GM21619 (cell line): ENCODE measurements around the gene DNAH3.
"Not testable (repeated sequence)": the region's sequence is repeated elsewhere in the genome, so short reads cannot be mapped to it uniquely, and the experiment has no call there.

Experiments used
- ATAC-seq: cut with Tn5 transposase; IDR thresholded peaks from one replicate; pipeline ENCODE4 v1.9.1; 2021; ENCODE audit not compliant: unreplicated experiment

Gene DNAH3

DNA sequence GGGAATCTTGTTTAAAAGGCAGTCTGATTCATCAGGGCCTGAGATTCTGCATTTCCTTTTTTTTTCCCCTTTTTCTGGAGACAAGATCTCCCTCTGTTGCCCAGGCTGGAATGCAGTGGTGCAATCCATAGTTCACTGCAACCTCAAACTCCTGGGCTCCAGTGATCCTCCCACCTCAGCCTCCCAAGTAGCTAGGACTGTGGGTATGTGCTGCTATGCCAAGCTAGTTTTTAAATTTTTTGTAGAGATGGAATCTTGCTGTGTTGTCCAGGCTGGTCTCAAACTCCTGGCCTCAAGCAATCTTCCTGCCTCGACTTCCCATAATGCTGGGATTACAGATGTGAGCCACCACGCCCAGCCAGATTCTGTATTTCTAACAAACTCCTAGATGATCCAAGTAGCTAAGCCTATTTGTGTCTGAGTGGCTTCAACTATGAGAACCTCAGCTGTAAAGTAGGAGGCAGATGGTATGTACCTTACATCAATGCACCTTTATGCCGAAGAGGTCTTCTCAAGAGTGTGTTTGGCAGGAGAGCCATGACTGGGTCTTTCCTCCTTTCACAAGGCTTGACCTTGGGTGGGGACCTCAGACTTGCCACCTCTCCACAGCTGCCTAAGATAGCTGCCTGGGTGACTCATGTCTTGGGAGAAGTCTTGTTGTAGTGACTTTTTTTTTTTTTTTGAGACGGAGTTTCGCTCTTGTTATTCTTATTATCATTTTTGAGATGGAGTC is 18.8 kb upstream of the DNAH3 start:
- no peak for ATAC-seq

DNA sequence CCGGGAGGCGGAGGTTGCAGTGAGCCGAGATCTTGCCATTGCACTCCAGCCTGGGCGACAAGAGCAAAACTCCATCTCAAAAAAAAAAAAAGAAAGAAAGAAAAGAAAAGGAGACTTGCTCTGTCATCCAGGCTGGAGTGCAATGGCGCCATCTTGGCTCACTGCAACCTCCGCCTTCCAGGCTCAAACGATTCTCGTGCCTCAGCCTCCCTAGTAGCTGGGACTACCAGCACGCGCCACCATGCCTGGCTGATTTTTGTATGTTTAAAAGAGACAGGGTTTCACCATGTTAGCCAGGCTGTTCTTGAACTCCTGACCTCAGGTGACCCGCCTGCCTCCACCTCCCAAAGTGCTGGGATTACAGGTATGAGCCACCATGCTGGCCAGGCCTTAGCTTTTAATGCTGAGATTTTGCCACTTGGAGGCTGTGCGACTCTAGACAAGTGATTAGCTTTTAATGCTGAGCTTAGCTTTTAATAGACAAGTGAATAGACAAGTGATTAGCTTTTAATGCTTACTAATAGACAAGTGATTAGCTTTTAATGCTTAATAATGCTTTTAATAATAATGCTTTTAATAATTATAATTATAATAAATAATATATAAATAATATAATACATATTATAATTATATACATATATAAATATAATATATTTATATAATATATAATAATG is 17.4 kb upstream of the DNAH3 start:
- no peak for ATAC-seq

DNA sequence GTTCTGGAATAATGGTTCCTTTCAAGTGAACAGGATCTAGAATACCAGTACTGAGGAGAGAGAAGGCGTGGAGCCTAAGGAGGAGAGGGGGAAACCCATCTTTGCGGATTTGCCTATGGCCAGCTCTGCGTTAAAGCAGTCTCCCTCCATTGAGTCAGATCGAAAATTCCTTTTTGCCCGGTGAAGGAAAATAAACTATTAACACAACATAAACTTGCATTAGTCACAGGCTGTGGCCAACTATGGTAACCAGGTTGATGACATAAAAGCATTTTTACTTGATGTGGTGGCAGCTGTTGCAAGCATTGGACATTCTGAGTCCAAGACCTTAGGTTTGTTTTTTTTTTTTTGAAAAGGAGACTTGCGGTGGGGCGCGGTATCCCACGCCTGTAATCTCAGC is 16.7 kb upstream of the DNAH3 start:
- ATAC-seq, result no peak

DNA sequence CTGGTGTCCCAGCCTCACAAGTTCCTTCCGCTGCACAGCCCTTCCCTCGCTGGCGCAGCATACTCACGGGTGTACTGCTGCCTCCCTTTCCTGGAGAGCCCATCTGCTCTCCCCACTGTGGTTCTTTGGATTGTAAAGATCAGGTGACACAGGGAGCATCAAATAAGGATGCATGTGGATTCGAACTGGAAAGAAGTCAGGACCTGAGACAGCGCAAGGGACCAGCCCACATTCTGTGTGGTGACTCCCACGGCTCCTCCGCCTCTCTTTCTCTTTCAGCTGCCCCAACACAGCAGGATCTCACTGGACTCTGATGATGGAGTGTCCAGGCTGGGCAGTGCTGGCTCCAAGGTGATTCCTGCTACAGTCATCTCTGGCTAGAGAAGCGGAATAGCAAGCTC is 15.9 kb upstream of the DNAH3 start:
- ATAC-seq, result no peak

DNA sequence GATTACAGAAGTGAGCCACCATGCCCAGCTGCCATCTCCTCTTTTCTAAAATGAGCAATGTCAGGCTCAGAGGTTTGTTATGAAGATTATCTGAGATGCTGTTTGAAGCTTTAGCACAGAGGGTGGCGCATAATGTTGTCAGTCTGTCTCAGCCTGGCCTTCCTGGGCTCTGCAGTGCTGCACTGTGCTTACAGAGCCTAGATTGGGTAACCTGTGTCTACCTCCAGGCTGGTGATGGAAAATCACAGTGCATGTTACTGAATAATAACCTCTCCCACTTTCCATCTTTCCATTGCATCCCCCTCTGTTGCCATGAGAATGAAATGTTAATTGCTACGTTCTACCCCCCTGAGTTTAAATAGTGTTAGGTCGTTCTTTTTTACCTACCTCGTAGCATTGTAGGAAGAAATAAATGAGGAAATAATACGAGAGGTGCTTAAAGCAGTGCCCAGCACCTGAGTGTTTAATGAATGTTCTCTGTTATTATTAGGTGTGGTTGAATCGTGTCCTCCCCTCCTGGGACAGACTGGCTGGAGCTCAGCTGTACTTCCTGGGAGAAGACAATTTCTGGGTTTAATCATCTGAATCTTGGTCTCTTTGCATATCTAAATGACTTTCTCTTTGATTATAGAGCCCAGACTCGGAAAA is 14.0 kb upstream of the DNAH3 start:
- ATAC-seq, result no peak

DNA sequence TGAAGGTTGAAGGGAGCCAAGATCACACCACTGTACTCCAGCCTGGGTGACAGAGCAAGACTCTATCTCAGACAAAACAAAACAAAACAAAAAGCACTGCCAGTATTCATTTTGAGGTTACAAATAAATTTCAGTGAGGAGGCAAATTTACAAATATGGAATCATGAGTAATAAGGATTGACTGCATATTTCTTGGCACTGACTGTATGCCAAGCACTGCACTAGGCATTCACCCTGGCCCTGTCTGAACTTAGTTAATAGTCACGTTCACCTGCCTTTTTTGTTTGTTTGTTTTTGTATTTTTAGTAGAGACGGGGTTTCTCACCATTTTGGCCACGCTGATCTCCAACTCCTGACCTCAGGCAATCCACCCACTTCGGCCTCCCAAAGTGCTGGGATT is 12.9 kb upstream of the DNAH3 start:
- no peak for ATAC-seq

DNA sequence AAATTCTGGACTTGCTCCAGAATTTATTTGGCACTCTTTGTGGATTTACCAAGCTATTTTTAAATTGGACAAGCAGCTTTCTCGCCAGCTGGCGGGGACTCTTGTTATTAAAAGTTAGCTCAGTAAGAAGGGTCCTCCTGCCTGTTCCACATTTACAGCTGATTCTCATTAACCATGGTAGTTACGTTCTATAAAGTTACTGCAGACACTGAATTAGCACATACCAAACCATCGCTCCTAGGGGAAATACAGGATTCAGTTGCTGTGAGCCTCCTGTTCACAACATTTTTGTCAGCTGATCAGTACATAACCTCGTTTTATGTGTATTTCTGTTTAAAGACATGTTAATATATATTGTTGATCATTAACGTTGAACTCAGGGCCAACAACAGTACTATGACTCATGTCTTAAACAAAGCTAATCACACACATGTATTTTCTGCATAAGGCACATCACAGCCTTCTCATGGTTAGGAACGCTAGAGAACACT is 12.1 kb upstream of the DNAH3 start:
- no peak for ATAC-seq

DNA sequence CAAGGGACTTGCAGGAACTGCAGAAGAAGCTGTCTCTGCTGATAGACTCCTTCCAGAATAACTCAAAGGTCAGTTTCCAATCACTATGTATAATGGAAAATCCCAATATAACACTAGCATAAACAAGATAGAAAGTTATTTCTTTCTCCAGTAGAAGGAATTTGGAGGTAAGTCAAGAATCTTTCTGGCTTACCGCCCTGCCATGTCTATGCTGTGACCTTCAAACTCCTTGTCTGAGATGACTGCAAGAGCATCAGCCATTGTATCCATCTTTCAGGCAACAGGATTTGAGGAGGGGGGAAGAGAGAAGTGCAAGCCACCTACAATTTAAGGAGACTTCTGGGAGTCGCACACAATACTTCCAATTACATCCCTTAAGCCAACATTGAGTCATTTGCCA is 10.6 kb upstream of the DNAH3 start:
- no peak for ATAC-seq

DNA sequence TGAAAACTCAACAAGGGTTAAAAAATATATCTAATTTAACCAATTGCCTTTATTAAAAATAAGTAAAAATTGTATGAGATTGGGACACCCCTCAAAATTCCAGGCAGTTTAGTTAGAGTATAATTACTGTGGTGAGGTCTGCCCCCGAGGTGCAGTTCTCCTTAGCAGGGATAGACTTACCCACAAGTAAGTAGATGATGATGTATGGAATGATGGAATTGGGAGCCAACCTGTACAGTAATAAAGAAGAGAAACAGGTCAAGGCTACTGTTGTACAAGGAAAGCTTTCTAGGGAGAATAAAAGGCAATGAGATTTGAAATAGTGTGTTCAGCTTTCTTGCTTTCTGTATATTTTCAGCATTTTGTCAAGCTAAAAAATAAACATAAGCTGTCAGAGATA is 9.6 kb upstream of the DNAH3 start:
- no peak for ATAC-seq

DNA sequence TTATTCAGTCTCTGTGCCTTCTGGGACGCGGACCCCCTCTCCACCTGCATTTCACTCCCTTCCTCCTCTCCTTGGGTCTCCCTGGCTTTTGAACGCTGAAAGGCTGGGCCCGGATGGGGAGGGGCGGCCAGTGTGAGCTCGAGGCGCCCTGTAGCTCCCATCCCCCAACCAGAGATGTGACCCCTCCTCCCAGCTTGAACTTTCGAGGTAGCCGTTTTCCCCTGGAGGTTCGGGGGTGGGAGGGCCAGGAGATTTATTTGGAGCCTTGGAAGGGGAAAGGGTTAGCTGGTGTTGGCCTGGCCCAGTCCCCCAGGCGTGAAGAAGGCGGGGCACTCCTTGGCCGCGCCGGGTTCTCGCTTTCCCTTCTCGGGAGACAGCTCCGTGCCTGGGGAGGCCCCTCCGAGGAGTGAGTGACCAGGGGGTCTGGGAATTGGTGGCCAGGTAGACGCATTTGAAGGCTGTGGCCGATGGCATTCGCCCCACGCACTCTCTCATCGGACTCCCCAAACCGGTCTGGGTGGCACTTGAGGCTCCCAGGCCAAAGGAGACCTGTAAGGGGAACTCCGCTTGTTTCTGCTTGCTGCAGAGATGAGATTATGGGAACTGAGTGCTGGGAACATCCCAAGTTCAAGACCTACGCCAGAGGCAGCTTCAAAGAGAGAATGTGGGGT is 8.8 kb upstream of the DNAH3 start:
- no peak for ATAC-seq

DNA sequence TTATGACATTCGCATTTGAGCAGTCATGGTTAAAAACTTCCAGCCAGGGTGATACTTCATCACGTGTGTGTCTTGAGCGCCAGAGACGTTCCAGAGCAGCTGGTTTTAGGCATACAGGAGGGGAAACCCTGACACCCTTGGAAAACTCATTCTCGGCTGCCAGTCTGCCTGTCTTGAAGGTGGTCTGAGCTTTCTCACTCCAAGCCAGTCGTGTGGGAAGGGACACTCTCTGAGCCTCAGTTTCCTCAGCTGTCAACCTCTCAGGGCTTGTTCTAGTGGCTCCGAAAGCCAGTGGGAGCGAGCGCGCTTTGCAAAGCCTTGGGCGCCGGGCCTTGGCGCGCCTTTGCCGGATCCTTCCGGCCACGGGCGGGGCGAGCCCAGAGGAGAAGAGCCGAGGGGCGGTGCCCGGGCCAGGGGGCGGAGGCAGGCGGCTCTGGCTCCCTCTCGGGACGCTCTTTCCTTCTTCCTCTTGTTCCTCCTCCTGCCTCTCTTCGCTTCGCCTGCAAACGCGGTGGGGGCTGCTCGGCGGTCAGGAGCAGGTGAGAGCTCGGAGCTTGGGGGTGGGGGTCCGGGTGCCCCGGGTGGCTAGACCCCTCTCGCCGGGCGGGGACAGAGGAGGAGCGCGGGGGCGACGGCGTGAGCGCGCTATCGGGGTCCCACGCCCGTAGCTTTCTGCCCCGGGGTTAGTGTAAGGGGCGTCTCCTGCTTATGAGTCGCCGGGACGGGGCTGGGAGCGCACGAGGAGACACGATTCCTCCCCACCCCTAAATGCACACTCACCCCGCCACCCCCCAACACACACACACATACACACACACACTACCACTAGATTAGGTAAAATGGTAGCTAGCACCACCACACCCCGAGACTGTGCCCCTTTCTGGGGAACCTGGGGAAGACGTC is 7.8 kb upstream of the DNAH3 start, which contains the start of gene LDAF1:
TSS of gene LDAF1 (plus strand) at position 467 of the 903 bp plus-strand sequence. CDS start 2,509 bp downstream, outside the sequence.
- peak; percentile 86 for ATAC-seq

DNA sequence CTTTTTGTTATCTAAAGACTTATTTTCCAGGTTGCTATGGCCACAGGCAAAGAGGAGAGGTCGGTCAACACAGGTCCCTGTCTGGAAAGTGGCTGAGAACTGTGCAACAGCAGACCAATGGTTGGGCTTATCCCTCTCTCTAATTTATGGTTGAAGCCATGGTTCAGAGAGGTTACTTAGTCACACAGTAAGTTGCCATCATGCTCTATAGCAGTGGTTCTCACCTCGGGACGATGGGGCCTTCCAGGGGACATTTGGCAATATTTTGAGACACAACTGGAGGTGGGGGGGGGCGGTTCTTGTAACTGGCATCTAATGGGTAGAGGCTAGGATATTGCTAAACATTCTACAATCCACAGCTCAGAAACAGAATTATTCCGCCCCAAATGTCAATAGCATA is 7.0 kb upstream of the DNAH3 start:
- no peak for ATAC-seq

DNA sequence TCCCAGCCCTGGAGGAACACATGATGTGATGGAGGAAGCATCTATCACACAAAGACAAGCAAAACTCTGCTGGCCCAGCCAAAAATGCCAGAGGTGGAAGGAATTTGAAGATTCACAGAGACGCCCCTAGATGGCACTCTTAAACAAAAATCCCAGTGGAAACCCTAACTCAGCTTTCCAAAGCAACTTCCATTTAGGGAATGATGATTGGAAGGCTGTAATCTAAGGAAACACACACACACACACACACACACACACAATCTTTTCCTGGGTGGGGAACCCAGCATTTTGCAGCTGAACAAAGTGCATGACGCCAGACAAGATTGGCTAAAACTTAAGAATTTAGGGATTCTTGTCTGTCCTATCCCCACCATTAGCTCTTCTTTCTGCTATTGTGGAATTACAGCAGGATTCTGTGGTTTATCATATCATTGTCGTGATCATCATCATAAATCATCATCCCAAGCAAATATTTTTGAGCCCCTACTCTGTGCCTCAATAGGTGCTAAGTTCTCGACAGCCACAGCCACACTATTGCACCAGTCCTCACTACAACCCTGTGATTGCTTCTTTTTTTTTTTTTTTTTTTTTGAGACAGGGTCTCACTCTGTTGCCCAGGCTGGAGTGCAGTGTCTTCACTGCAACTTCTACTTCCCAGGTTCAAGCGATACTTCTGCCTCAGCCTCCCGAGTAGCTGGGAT is 6.3 kb upstream of the DNAH3 start:
- ATAC-seq, result no peak

DNA sequence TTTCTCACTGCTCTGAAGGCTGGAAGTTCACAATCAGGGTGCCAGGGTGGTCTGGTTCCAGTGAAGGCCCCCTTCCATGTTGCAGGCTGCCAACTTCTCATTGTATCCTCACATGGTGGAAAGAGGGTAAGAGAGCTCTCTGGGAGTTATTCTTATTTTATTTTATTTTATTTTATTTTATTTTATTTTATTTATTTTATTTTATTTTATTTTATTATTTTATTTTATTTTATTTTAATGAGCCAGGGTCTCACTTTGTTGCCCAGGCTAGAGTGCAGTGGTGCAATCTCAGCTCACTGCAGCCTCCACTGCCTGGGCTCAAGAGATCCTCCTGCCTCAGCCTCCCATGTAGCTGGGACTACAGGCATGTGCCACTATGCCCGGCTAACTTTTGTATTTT is 5.4 kb upstream of the DNAH3 start:
- ATAC-seq, result not testable (repeated sequence)

DNA sequence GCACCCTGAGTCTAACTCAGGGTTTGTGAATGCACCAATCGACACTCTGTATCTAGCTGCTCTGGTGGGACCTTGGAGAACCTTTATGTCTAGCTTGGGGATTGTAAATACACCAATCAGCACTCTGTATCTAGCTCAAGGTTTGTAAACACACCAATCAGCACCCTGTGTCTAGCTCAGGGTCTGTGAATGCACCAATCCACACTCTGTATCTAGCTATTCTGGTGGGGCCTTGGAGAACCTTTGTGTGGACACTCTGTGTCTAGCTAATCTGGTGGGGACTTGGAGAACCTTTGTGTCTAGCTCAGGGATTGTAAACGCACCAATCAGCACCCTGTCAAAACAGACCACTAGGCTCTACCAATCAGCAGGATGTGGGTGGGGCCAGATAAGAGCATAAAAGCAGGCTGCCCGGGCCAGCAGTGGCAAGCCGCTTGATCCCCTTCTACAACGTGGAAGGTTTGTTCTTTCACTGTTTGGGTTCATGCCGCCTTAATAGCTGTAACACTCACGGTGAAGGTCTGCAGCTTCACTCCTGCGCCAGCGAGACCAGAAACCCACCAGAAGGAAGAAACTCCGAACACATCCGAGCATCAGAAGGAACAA is 2.6 kb upstream of the DNAH3 start:
- ATAC-seq, result not testable (repeated sequence)

DNA sequence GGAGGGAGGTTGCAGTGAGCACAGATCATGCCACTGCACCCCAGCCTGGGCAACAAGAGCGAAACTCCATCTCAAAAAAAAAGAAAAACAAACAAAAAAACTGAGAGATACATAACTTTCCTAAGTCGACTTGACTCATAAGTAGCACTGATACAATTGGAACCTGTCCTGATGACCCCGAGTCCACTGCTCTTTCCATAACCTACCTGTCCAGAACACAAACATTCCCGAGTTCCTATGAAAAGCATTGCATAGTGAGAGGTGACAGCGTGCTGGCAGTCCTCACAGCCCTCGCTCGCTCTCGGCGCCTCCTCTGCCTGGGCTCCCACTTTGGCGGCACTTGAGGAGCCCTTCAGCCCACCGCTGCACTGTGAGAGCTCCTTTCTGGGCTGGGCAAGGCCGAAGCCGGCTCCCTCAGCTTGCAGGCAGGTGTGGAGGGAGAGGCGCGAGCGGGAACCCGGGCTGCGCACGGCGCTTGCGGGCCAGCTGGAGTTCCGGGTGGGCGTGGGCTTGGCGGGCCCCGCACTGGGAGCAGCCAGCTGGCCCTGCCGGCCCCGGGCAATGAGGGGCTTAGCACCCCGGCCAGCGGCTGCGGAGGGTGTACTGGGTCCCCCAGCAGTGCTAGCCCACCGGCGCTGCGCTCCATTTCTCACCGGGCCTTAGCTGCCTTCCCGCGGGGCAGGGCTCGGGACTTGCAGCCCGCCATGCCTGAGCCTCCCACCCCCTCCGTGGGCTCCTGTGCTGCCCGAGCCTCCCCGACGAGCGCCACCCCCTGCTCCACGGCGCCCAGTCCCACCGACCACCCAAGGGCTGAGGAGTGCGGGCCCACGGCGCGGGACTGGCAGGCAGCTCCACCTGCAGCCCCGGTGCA is 1.7 kb upstream of the DNAH3 start:
- ATAC-seq, result not testable (repeated sequence)

DNA sequence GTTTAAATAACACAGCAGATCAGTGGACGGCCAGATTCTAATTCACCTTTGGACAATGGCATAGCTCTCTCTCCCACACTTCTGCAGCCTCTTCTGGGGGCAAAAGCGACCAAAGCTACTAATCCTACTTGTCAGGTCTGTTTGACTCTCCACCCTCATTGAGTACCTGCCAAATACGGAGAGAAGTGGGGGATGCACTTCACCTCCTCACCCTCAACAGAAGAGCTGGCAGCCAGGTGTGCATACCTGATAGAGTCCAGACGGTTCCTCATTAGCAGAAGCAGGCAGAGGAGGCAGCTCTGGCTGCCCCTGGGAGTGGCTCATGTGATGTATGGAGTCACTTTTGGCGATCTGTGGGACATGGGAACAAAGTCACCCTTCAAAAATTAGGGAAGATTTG is 4.9 kb downstream of the DNAH3 start:
- no peak for ATAC-seq

DNA sequence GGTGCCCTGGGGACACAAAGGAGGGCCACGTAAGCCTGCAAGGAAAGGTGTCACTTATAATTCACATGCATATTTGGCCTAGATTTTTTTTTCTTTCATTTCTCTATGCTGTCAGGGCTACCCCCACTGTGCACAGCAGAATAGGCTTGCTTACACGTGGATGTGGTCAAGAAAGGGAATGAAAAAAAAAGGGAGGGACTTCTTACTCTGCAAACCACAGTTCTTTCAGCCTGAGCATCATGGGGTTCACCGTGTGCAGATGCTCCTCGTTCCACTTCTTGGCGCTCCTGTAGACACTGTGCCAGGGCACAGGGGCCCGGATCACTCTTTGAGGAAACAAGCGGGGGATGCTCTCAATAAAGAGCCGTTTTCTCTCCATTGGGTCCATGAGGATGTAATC is 16.6 kb downstream of the DNAH3 start:
- ATAC-seq, result no peak
